ENCODE measurements around the gene GLT6D1. TPM values are rescaled to one million over a fixed set of nuclear protein-coding genes. Genes with fewer than 3 reads are reported as not detected.
"Not testable (repeated sequence)": the region's sequence is repeated elsewhere in the genome, so short reads cannot be mapped to it uniquely, and the experiment has no call there.

The GLT6D1 gene
- total RNA-seq, 2 donors from 2014 or later = not detected

GRCh38 chr9:135669616-135670285, 30.4 kb upstream of the GLT6D1 start:
- H3K36me3 ChIP-seq = no peaks in the 10 kb centered on the region
- DNase-seq (ENCODE audit: low spot score) = no peak
- intact Hi-C loops (cut with DNase I) = no loop called here
- H3K27ac ChIP-seq = no peak overlapping the region
- TF ChIP-seq CTCF (IDR thresholded peaks at IDR 0.05) (no peak), POLR2AphosphoS5 (IDR thresholded peaks at IDR 0.05) (no peak), POLR2A (IDR thresholded peaks at IDR 0.05) (no peak)
- H3K4me1 ChIP-seq (replicated peaks) = no peaks in the 10 kb centered on the region
- no peak overlapping the region for H3K4me3 ChIP-seq
- WGBS = 89% methylated on average over 6 of the region's 9 CpGs
- peaks cover 3% of the 10 kb centered on the region for H3K27me3 ChIP-seq (replicated peaks; ENCODE audit: insufficient read depth)
- no peaks in the 10 kb centered on the region for H3K9me3 ChIP-seq

- WGBS = 90% methylated on average over 5 of the region's 5 CpGs
- H3K9me3 ChIP-seq; H3K4me1 ChIP-seq (replicated peaks); intact Hi-C loops (cut with DNase I); H3K27ac ChIP-seq; H3K36me3 ChIP-seq; DNase-seq (ENCODE audit: low spot score); H3K27me3 ChIP-seq (replicated peaks; ENCODE audit: insufficient read depth); H3K4me3 ChIP-seq: not testable (repeated sequence)
These were observed 29.7 kb upstream of the GLT6D1 start for GRCh38 chr9:135669018-135669417.

GRCh38 chr9:135667463-135668001, 28.2 kb upstream of the GLT6D1 start:
- no peak overlapping the region for H3K4me3 ChIP-seq
- H3K27ac ChIP-seq = no peak overlapping the region
- TF ChIP-seq POLR2AphosphoS5 (IDR thresholded peaks at IDR 0.05) = no peak
- TF ChIP-seq CTCF (IDR thresholded peaks at IDR 0.05) = no peak
- no peak for TF ChIP-seq POLR2A (IDR thresholded peaks at IDR 0.05)
- no peaks in the 10 kb centered on the region for H3K9me3 ChIP-seq
- H3K4me1 ChIP-seq (replicated peaks) = no peaks in the 10 kb centered on the region
- intact Hi-C loops (cut with DNase I) = no loop called here
- DNase-seq (ENCODE audit: low spot score) = no peak
- H3K36me3 ChIP-seq = no peaks in the 10 kb centered on the region
- H3K27me3 ChIP-seq (replicated peaks; ENCODE audit: insufficient read depth) = peaks cover 3% of the 10 kb centered on the region
- 41% methylated on average over 9 of the region's 9 CpGs for WGBS

- DNase-seq (ENCODE audit: low spot score) = no peak
- Histone ChIP-seq H3K36me3 (no peaks in the 10 kb centered on the region), H3K4me1 (replicated peaks) (no peaks in the 10 kb centered on the region), H3K27me3 (replicated peaks; ENCODE audit: insufficient read depth) (peaks cover 3% of the 10 kb centered on the region), H3K9me3 (no peaks in the 10 kb centered on the region), H3K27ac (no peak overlapping the region), H3K4me3 (no peak overlapping the region)
- 47% methylated on average over 29 of the region's 29 CpGs for WGBS
- TF ChIP-seq CTCF (IDR thresholded peaks at IDR 0.05) = no peak
- no peak for TF ChIP-seq POLR2A (IDR thresholded peaks at IDR 0.05)
- no peak for TF ChIP-seq POLR2AphosphoS5 (IDR thresholded peaks at IDR 0.05)
- intact Hi-C loops (cut with DNase I) = no loop called here
These were observed 27.5 kb upstream of the GLT6D1 start for GRCh38 chr9:135666534-135667462.

GRCh38 chr9:135665795-135666189, 26.5 kb upstream of the GLT6D1 start:
- Histone ChIP-seq H3K4me1 (replicated peaks) (no peaks in the 10 kb centered on the region), H3K27ac (no peak overlapping the region), H3K9me3 (no peaks in the 10 kb centered on the region), H3K27me3 (replicated peaks; ENCODE audit: insufficient read depth) (no peaks in the 10 kb centered on the region), H3K36me3 (no peaks in the 10 kb centered on the region), H3K4me3 (no peak overlapping the region)
- no peak for TF ChIP-seq CTCF (IDR thresholded peaks at IDR 0.05)
- no peak for TF ChIP-seq POLR2A (IDR thresholded peaks at IDR 0.05)
- no peak for TF ChIP-seq POLR2AphosphoS5 (IDR thresholded peaks at IDR 0.05)
- WGBS = 82% methylated on average over 12 of the region's 12 CpGs
- no peak for DNase-seq (ENCODE audit: low spot score)
- intact Hi-C loops (cut with DNase I) = no loop called here
